H1 (cell line): Measurements from ENCODE around the gene CD58. TPM values are rescaled to one million over a fixed set of nuclear protein-coding genes. Genes with fewer than 3 reads are reported as not detected.

ENCODE experiments used
- CTCF ChIA-PET: fragments of 300-600 bp; sonication (Branson Sonifier 250); formaldehyde crosslinking; loops from one replicate; lab custom pipeline; 2021; ENCODE audit not compliant: partially characterized antibody; lab: Charles Lee
- POLR2A ChIA-PET: fragments of 300-600 bp; sonication (Branson Sonifier 250); formaldehyde crosslinking; loops from one replicate; lab custom pipeline; 2021; ENCODE audit warnings: inconsistent platforms; ENCODE audit not compliant: partially characterized antibody; lab: Charles Lee
- DNase-seq, 2 experiments: peaks; one replicate each; pipeline versions ENCODE4 v3.0.0 to v3.0.0-alpha.2; 2010 to 2022; ENCODE audit warnings: low spot score in 2 of 2, low read depth in 1 of 2, mixed read lengths in 1 of 2
- FAIRE-seq: peaks from 2 replicates; lab custom pipeline; 2011; peaks lifted over from hg19 to GRCh38; lab: Jason Lieb, UNC
- H2AFZ ChIP-seq: 2 replicates; pipeline ENCODE4 v1.8.1; 2012; ENCODE audit warnings: low read length, inconsistent platforms
- H2AK5ac ChIP-seq: 2 replicates; pipeline ENCODE4 v1.6.1; 2013; ENCODE audit warnings: low read depth, low read length
- H2BK120ac ChIP-seq: replicated peaks from 2 replicates; pipeline ENCODE3; 2013; ENCODE audit warnings: low read depth, low read length, inconsistent platforms
- H2BK12ac ChIP-seq: 2 replicates; pipeline ENCODE4 v1.6.1; 2013; ENCODE audit warnings: low read depth, low read length
- H2BK15ac ChIP-seq: 2 replicates; pipeline ENCODE4 v1.6.1; 2013; ENCODE audit warnings: low read length
- H2BK20ac ChIP-seq: 2 replicates; pipeline ENCODE4 v1.6.1; 2013; ENCODE audit warnings: low read length
- H2BK5ac ChIP-seq: 2 replicates; pipeline ENCODE4 v1.6.1; 2013; ENCODE audit warnings: low read depth, low read length
- H3K14ac ChIP-seq: 2 replicates; pipeline ENCODE4 v1.6.1; 2013; ENCODE audit warnings: inconsistent platforms; ENCODE audit not compliant: insufficient read length
- H3K18ac ChIP-seq: 2 replicates; pipeline ENCODE4 v1.6.1; 2013; ENCODE audit warnings: low read length; ENCODE audit errors: extremely low read depth
- H3K23ac ChIP-seq: 2 replicates; pipeline ENCODE4 v1.6.1; 2013; ENCODE audit warnings: inconsistent platforms; ENCODE audit not compliant: insufficient read length
- H3K23me2 ChIP-seq: 2 replicates; pipeline ENCODE4 v1.6.1; 2013; ENCODE audit warnings: low read depth, low read length
- H3K27ac ChIP-seq: 2 replicates; pipeline ENCODE4 v1.6.1; 2011; ENCODE audit warnings: low read depth, low read length, inconsistent platforms
- H3K27me3 ChIP-seq, 4 experiments: replicated peaks in 1 of 4; 1 replicate in 1 of 4; 2 replicates in 3 of 4; pipeline versions ENCODE4 v1.6.1 to v1.8.1; 2011 to 2013; ENCODE audit warnings: low read length in 3 of 4, mild to moderate bottlenecking in 3 of 4, inconsistent platforms in 2 of 4, mixed read lengths in 2 of 4, moderate library complexity in 1 of 4; ENCODE audit not compliant: control insufficient read depth in 3 of 4, insufficient read depth in 3 of 4; ENCODE audit errors: extremely low read depth in 1 of 4
- H3K36me3 ChIP-seq, 4 experiments: 2 replicates each; pipeline versions ENCODE4 v1.6.1 to v1.8.1; 2011 to 2013; ENCODE audit warnings: mild to moderate bottlenecking in 4 of 4, low read length in 3 of 4, moderate library complexity in 2 of 4, control low read depth in 1 of 4, inconsistent platforms in 1 of 4; ENCODE audit not compliant: insufficient read depth in 4 of 4, control insufficient read depth in 2 of 4
- H3K4ac ChIP-seq: replicated peaks from 2 replicates; pipeline ENCODE3; 2013; ENCODE audit warnings: low read length, low read depth, mixed read lengths, inconsistent platforms; ENCODE audit not compliant: insufficient read length
- H3K4me1 ChIP-seq, 4 experiments: replicated peaks in 1 of 4; 1 replicate in 1 of 4; 2 replicates in 3 of 4; pipeline versions ENCODE4 v1.6.1 to v1.8.1; 2011 to 2013; ENCODE audit warnings: low read length in 3 of 4, inconsistent platforms in 2 of 4, mixed read lengths in 1 of 4; ENCODE audit not compliant: insufficient read depth in 4 of 4, control insufficient read depth in 3 of 4
- H3K4me2 ChIP-seq, 2 experiments: 2 replicates each; pipeline versions ENCODE4 v1.6.1 to v1.8.1; 2011 to 2013; ENCODE audit warnings: low read depth in 2 of 2, low read length in 2 of 2, control low read depth in 1 of 2, inconsistent platforms in 1 of 2, mild to moderate bottlenecking in 1 of 2; ENCODE audit not compliant: insufficient read depth in 1 of 2
- H3K4me3 ChIP-seq, 4 experiments: fragments of 200-600, 300-600 bp in 1 of 4; sonication (generic), shearing (Covaris generic), sonication (Bioruptor Twin) in 1 of 4; 2 replicates each; pipeline versions ENCODE4 v1.5.1 to v1.8.1; 2011 to 2016; ENCODE audit warnings: low read length in 4 of 4, low read depth in 3 of 4, control low read depth in 2 of 4, inconsistent platforms in 2 of 4, mild to moderate bottlenecking in 2 of 4, mixed read lengths in 1 of 4, moderate library complexity in 1 of 4; ENCODE audit not compliant: insufficient read depth in 2 of 4; ENCODE audit errors: extremely low read depth in 1 of 4
- H3K56ac ChIP-seq: replicated peaks from 2 replicates; pipeline ENCODE3; 2013; ENCODE audit warnings: low read depth, mild to moderate bottlenecking, mixed read lengths, low read length, inconsistent platforms; ENCODE audit not compliant: insufficient read length
- H3K79me1 ChIP-seq: 2 replicates; pipeline ENCODE4 v1.6.1; 2013; ENCODE audit warnings: low read depth, low read length, control low read depth
- H3K79me2 ChIP-seq, 2 experiments: 2 replicates each; pipeline versions ENCODE4 v1.6.1 to v1.8.1; 2012 to 2013; ENCODE audit warnings: low read length in 2 of 2, mild to moderate bottlenecking in 2 of 2, inconsistent platforms in 1 of 2; ENCODE audit not compliant: insufficient read depth in 2 of 2, control insufficient read depth in 1 of 2
- H3K9ac ChIP-seq, 4 experiments: replicated peaks in 1 of 4; 1 replicate in 1 of 4; 2 replicates in 3 of 4; pipeline versions ENCODE4 v1.6.1 to v1.8.1; 2011 to 2013; ENCODE audit warnings: low read depth in 3 of 4, low read length in 3 of 4, control low read depth in 2 of 4, mild to moderate bottlenecking in 2 of 4, moderate library complexity in 2 of 4, inconsistent platforms in 1 of 4; ENCODE audit errors: extremely low read depth in 1 of 4
- H3K9me3 ChIP-seq, 2 experiments: 2 replicates each; pipeline versions ENCODE4 v1.6.1 to v1.8.1; 2012 to 2013; ENCODE audit warnings: mild to moderate bottlenecking in 2 of 2, moderate library complexity in 2 of 2, control low read depth in 1 of 2, inconsistent platforms in 1 of 2, low read depth in 1 of 2, low read length in 1 of 2, mixed read lengths in 1 of 2; ENCODE audit not compliant: insufficient read depth in 2 of 2
- H4K20me1 ChIP-seq, 2 experiments: replicated peaks in 1 of 2; 2 replicates each; pipeline versions ENCODE3 to v1.8.1; 2011 to 2013; ENCODE audit warnings: inconsistent platforms in 2 of 2, low read length in 2 of 2, mild to moderate bottlenecking in 1 of 2; ENCODE audit not compliant: insufficient read depth in 2 of 2, control insufficient read depth in 1 of 2
- H4K5ac ChIP-seq: 2 replicates; pipeline ENCODE4 v1.6.1; 2013; ENCODE audit warnings: low read length, low read depth, mixed read lengths, inconsistent platforms; ENCODE audit not compliant: insufficient read length
- H4K8ac ChIP-seq: 2 replicates; pipeline ENCODE4 v1.8.0; 2013; ENCODE audit warnings: mild to moderate bottlenecking, moderate library complexity, low read length, inconsistent platforms; ENCODE audit not compliant: insufficient read depth; ENCODE audit errors: extremely low read depth
- H4K91ac ChIP-seq: replicated peaks from 2 replicates; pipeline ENCODE3; 2013; ENCODE audit warnings: low read length, mixed read lengths, inconsistent platforms; ENCODE audit not compliant: insufficient read length
- CTBP2 ChIP-seq: IDR thresholded peaks from 2 replicates; pipeline ENCODE4 v1.7.0; 2011; ENCODE audit warnings: borderline replicate concordance, mild to moderate bottlenecking, moderate library complexity, mixed read lengths, low read length; ENCODE audit not compliant: insufficient read depth, insufficient read length
- FOSL1 ChIP-seq: IDR thresholded peaks from 2 replicates; pipeline ENCODE4 v1.6.1; 2011; ENCODE audit warnings: mild to moderate bottlenecking, low read depth, low read length, moderate library complexity; ENCODE audit not compliant: insufficient read depth
- HDAC2 ChIP-seq, 2 experiments: fragments of 300-600 bp in 1 of 2; sonication (generic) in 1 of 2; IDR thresholded peaks; 2 replicates each; pipeline ENCODE4 v1.6.1; 2011 to 2012; ENCODE audit warnings: low read depth in 2 of 2, low read length in 2 of 2, mild to moderate bottlenecking in 2 of 2, moderate library complexity in 2 of 2, borderline replicate concordance in 1 of 2, inconsistent platforms in 1 of 2
- KDM1A ChIP-seq: fragments of 200-600, 300-600 bp; sonication (generic); IDR thresholded peaks from 2 replicates; pipeline ENCODE4 v1.7.1; 2016; ENCODE audit warnings: mild to moderate bottlenecking, low read length, borderline replicate concordance
- KDM5A ChIP-seq: fragments of 200-600 bp; IDR thresholded peaks from 2 replicates; pipeline ENCODE4 v1.7.1; 2012; ENCODE audit warnings: mild to moderate bottlenecking, low read length, inconsistent platforms, mixed read lengths
- NRF1 ChIP-seq: IDR thresholded peaks from 2 replicates; pipeline ENCODE4 v1.6.1; 2011; ENCODE audit warnings: mild to moderate bottlenecking, low read depth, low read length, improper control_type of control experiment
- SIRT6 ChIP-seq: IDR thresholded peaks from one replicate; pipeline ENCODE4 v1.7.1; 2012; ENCODE audit warnings: low read length, inconsistent platforms
- SIX5 ChIP-seq: IDR thresholded peaks from 2 replicates; pipeline ENCODE4 v1.6.1; 2011; ENCODE audit warnings: mild to moderate bottlenecking, low read depth, low read length
- SRF ChIP-seq: IDR thresholded peaks from 2 replicates; pipeline ENCODE4 v1.6.1; 2011; ENCODE audit warnings: mild to moderate bottlenecking, low read depth, low read length, moderate library complexity
- WGBS, 2 experiments: shearing (Covaris generic) in 1 of 2; methylation state at CpG; one replicate each; pipeline versions ENCODE4 v1.1.6 to v1.1.7; 2013 to 2015; ENCODE audit warnings: low lambda C conversion rate in 2 of 2, mixed read lengths in 2 of 2, inconsistent platforms in 1 of 2, low coverage in 1 of 2, missing lambda C conversion rate in 1 of 2; ENCODE audit not compliant: insufficient replicate concordance in 2 of 2, insufficient coverage in 1 of 2, insufficient read length in 1 of 2; ENCODE audit errors: extremely low coverage in 1 of 2, missing lambda C conversion rate in 1 of 2; 5-methylcytosine and 5-hydroxymethylcytosine counted together
- polyA plus RNA-seq, 7 experiments: library from polyadenylated mRNA; depleted of rRNA in 3 of 7; stranded (reverse) in 5 of 7; unstranded in 2 of 7; fragments of >200 nt in 5 of 7; fragments of 200-250 nt in 2 of 7; gene quantifications; 1 replicate in 5 of 7; 2 replicates in 1 of 7; 4 replicates in 1 of 7; pipeline versions ENCODE4 v1.2.1 to v1.2.3, GENCODE V29; 2011 to 2013; ENCODE audit warnings: missing spikeins in 2 of 7, mixed read lengths in 2 of 7
- total RNA-seq: library from RNA; stranded (reverse); fragmentation: NEBNext Ultra II Directional; extraction: Animal tissue kit (Norgen Biotek cat#: 25700); gene quantifications from 2 replicates; pipeline ENCODE4 v1.2.1, GENCODE V29; 2021
- TF ChIP-seq, protein P1 (sequence below), 3 experiments: IDR thresholded peaks; 1 replicate in 2 of 3; 2 replicates in 1 of 3; pipeline versions ENCODE4 v1.5.1 to v1.6.1; 2011; ENCODE audit warnings: low read length in 3 of 3, mild to moderate bottlenecking in 3 of 3, inconsistent platforms in 2 of 3, low read depth in 1 of 3, moderate library complexity in 1 of 3; ENCODE audit not compliant: insufficient read depth in 1 of 3; ENCODE audit errors: control extremely low read depth in 1 of 3

CD58 gene
- total and polyA plus RNA-seq, 2 of the 8 experiments (the other 6 are each of a cell fraction or from before 2014, with no cell fraction given): 5.3 to 5.5 TPM

DNA sequence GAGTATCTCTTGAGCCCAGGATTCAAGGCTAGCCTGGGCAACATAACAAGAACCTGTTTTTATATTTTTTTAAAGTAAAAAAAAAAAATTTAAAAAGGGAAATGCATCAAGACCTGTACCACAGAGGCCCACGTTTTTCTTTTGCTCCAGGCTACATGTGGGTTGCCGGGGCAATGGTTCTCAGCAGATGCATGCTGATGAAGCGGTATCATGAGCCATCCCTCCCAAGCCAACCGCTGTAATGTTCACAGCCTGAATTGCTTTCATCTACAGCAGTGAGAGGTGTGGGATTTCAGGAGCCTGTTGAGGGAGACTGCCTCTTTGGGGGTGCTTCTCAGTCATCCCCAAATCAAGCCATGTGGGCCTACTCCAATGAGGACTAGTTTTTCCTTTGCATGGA, 60.5 kb downstream of the CD58 start:
- no peaks in the 10 kb centered on the region for H4K20me1 ChIP-seq
- H2BK20ac ChIP-seq: no peak overlapping the region
- H3K27me3 ChIP-seq: no peaks in the 10 kb centered on the region
- no peak for FAIRE-seq
- TF ChIP-seq SRF (no peak), KDM5A (no peak), HDAC2 (IDR thresholded peaks at IDR 0.05; ENCODE audit: borderline replicate concordance in 1 of 2, low read depth in 2 of 2, low read length in 2 of 2) (no peak), CTBP2 (no peak), FOSL1 (no peak), KDM1A (no peak), SIRT6 (no peak), NRF1 (no peak), SIX5 (no peak)
- TF ChIP-seq, protein P1, sequence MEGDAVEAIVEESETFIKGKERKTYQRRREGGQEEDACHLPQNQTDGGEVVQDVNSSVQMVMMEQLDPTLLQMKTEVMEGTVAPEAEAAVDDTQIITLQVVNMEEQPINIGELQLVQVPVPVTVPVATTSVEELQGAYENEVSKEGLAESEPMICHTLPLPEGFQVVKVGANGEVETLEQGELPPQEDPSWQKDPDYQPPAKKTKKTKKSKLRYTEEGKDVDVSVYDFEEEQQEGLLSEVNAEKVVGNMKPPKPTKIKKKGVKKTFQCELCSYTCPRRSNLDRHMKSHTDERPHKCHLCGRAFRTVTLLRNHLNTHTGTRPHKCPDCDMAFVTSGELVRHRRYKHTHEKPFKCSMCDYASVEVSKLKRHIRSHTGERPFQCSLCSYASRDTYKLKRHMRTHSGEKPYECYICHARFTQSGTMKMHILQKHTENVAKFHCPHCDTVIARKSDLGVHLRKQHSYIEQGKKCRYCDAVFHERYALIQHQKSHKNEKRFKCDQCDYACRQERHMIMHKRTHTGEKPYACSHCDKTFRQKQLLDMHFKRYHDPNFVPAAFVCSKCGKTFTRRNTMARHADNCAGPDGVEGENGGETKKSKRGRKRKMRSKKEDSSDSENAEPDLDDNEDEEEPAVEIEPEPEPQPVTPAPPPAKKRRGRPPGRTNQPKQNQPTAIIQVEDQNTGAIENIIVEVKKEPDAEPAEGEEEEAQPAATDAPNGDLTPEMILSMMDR (IDR thresholded peaks at IDR 0.05; ENCODE audit: control extremely low read depth in 1 of 3, insufficient read depth in 1 of 3, low read depth in 1 of 3, low read length in 3 of 3): no peak
- H3K23me2 ChIP-seq: no peaks in the 10 kb centered on the region
- no peak overlapping the region for H3K9ac ChIP-seq
- ChIA-PET POLR2A (no interaction called here), CTCF (interaction anchor here (1.2 kb wide), 1 partner anchor 11 kb away, joined by 6 read pairs; no protein-coding TSS in a partner anchor)
- no peak overlapping the region for H3K56ac ChIP-seq
- H2AK5ac ChIP-seq: no peak overlapping the region
- H3K79me2 ChIP-seq: no peaks in the 10 kb centered on the region
- no peak overlapping the region for H3K18ac ChIP-seq
- no peak overlapping the region for H2BK12ac ChIP-seq
- H3K9me3 ChIP-seq: 0 out of 4 replicates have a peak, but pooled peaks cover 0 to 2% of the 10 kb centered on the region in 2 experiments
- H3K36me3 ChIP-seq: no peaks in the 10 kb centered on the region
- peaks cover 0 to 5% (median 0%) of the 10 kb centered on the region in 4 experiments; a peak in 1 of 7 replicates for H3K4me1 ChIP-seq
- DNase-seq: no peak
- no peak overlapping the region for H3K4ac ChIP-seq
- H2AFZ ChIP-seq: no peak overlapping the region
- H4K5ac ChIP-seq: no peak overlapping the region
- no peak overlapping the region for H2BK5ac ChIP-seq
- no peak overlapping the region for H3K27ac ChIP-seq
- no peak overlapping the region for H4K91ac ChIP-seq
- 83% methylated on average over 4 of the region's 4 CpGs; no CpG with 5 or more reads in 1 of the 2 experiments for WGBS, 2 experiments
- no peak overlapping the region for H3K4me2 ChIP-seq
- H3K14ac ChIP-seq: no peak overlapping the region
- no peak overlapping the region for H2BK120ac ChIP-seq
- H3K79me1 ChIP-seq: no peaks in the 10 kb centered on the region
- H3K23ac ChIP-seq: no peak overlapping the region
- no peak overlapping the region for H4K8ac ChIP-seq
- no peak overlapping the region for H2BK15ac ChIP-seq
- no peak overlapping the region for H3K4me3 ChIP-seq
